OCI-LY3 (cell line): ENCODE data around the gene IL16.

ENCODE experiments used
- H2AFZ ChIP-seq: fragments of 200-600, 300-600 bp; shearing (Covaris generic); 2 replicates; pipeline ENCODE4 v1.6.0; 2014; ENCODE audit warnings: antibody characterized with exemption, low read depth, low read length
- H3K27ac ChIP-seq: fragments of 200-600, 300-600 bp; sonication (generic); 2 replicates; pipeline ENCODE4 v1.5.1; 2014; ENCODE audit warnings: mild to moderate bottlenecking, low read length, moderate library complexity, mixed read lengths
- H3K27me3 ChIP-seq: fragments of 200-600, 300-600 bp; sonication (generic); 2 replicates; pipeline ENCODE4 v1.6.1; 2014; ENCODE audit warnings: low read depth, low read length, mixed read lengths
- H3K36me3 ChIP-seq: fragments of 200-600, 300-600 bp; sonication (generic); replicated peaks from 2 replicates; pipeline ENCODE3; 2014; ENCODE audit warnings: low read depth, low read length, mixed read lengths
- H3K4me1 ChIP-seq: fragments of 300-600, 200-600 bp; sonication (generic); 2 replicates; pipeline ENCODE4 v1.6.1; 2014; ENCODE audit warnings: low read length, mixed read lengths
- H3K4me2 ChIP-seq: fragments of 200-600, 300-600 bp; sonication (generic); 2 replicates; pipeline ENCODE4 v1.6.1; 2014; ENCODE audit warnings: low read length, mixed read lengths
- H3K4me3 ChIP-seq: fragments of 300-600, 200-600 bp; sonication (generic); 2 replicates; pipeline ENCODE4 v1.5.1; 2014; ENCODE audit warnings: antibody characterized with exemption, mild to moderate bottlenecking, low read length, moderate library complexity
- H3K79me2 ChIP-seq: fragments of 300-600, 200-600 bp; shearing (Covaris generic); 2 replicates; pipeline ENCODE4 v1.6.1; 2014; ENCODE audit warnings: mild to moderate bottlenecking, low read length, mixed read lengths
- H3K9ac ChIP-seq: fragments of 300-600, 200-600 bp; shearing (Covaris generic); 2 replicates; pipeline ENCODE4 v1.6.0; 2014; ENCODE audit warnings: mild to moderate bottlenecking, low read length, moderate library complexity
- H3K9me3 ChIP-seq: fragments of 200-600, 300-600 bp; shearing (Covaris generic); 2 replicates; pipeline ENCODE4 v1.6.1; 2014; ENCODE audit warnings: low read length, mixed read lengths; ENCODE audit not compliant: insufficient read depth
- H4K20me1 ChIP-seq: fragments of 200-600, 300-600 bp; sonication (generic); 2 replicates; pipeline ENCODE4 v1.6.1; 2016; ENCODE audit warnings: low read length, mixed read lengths; ENCODE audit not compliant: insufficient read depth
- EZH2phosphoT487 ChIP-seq: fragments of 200-600 bp; shearing (Covaris generic); IDR thresholded peaks from 2 replicates; pipeline ENCODE4 v1.6.1; 2018; ENCODE audit warnings: antibody characterized with exemption, mixed run types, low read depth
- TF ChIP-seq, protein P1 (sequence below): fragments of 200-600, 300-600 bp; sonication (generic); IDR thresholded peaks from 2 replicates; pipeline ENCODE4 v1.5.1; 2014; ENCODE audit warnings: antibody characterized with exemption, low read length, low read depth

IL16 gene

DNA sequence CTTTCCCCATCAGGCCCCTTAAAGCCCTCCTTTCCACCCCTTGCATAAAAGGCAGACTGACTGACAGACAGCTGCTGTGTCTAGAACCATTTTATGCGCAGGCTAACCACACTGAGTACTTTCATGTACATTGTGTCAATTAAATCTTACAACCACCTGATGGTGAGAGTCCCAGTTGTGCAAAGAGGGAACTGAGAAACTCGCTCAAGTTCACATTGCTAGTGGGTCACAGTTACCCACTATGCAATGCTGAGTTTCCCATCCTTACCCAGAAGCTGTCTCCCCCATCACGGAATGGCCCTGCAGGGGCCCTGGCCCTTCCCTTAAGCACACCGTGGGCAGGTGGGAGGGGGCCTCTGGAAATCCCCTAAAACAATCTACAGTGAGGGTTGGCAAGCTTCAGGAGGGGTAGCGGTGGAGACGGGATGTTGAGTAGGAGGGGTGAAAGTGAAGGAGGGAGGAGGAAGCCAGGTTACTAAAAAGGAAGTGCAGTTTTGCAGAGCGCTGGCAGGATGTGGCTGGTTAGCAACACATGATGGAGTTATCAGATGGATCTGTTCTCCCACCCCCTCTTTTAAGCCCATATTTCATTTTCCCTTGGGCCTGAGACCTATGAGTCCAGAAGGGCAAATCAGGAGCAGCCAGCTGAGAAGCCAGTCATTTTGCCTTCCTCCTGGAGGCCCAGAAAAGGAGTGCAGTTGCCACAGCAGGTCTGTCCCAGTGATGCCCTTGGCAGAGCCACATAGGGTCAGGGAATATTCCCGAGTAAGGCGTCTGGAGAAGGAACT, 97.2 kb downstream of the IL16 start:
- H3K27me3 ChIP-seq, result no peaks in the 10 kb centered on the region
- peaks cover 74% of the 10 kb centered on the region for H3K4me1 ChIP-seq
- peaks cover 68% of the 10 kb centered on the region for H3K79me2 ChIP-seq
- H2AFZ ChIP-seq, result no peak overlapping the region
- peak overlapping the region; percentile 91 for H3K4me3 ChIP-seq
- TF ChIP-seq, protein P1, sequence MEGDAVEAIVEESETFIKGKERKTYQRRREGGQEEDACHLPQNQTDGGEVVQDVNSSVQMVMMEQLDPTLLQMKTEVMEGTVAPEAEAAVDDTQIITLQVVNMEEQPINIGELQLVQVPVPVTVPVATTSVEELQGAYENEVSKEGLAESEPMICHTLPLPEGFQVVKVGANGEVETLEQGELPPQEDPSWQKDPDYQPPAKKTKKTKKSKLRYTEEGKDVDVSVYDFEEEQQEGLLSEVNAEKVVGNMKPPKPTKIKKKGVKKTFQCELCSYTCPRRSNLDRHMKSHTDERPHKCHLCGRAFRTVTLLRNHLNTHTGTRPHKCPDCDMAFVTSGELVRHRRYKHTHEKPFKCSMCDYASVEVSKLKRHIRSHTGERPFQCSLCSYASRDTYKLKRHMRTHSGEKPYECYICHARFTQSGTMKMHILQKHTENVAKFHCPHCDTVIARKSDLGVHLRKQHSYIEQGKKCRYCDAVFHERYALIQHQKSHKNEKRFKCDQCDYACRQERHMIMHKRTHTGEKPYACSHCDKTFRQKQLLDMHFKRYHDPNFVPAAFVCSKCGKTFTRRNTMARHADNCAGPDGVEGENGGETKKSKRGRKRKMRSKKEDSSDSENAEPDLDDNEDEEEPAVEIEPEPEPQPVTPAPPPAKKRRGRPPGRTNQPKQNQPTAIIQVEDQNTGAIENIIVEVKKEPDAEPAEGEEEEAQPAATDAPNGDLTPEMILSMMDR, result no peak
- no peak for TF ChIP-seq EZH2phosphoT487
- no peaks in the 10 kb centered on the region for H3K9me3 ChIP-seq
- H4K20me1 ChIP-seq, result no peaks in the 10 kb centered on the region
- H3K27ac ChIP-seq, result peak overlapping the region; percentile 98
- peak overlapping the region; percentile 100 for H3K4me2 ChIP-seq
- peak overlapping the region; percentile 100 for H3K9ac ChIP-seq
- H3K36me3 ChIP-seq, result peaks cover 21% of the 10 kb centered on the region

- Histone ChIP-seq H4K20me1 (no peaks in the 10 kb centered on the region), H3K9me3 (no peaks in the 10 kb centered on the region), H3K4me2 (peak overlapping the region; percentile 83), H3K4me1 (peaks cover 80% of the 10 kb centered on the region), H3K27me3 (no peaks in the 10 kb centered on the region), H2AFZ (no peak overlapping the region), H3K4me3 (peak overlapping the region; percentile 86), H3K9ac (peak overlapping the region; percentile 100), H3K36me3 (peaks cover 26% of the 10 kb centered on the region), H3K27ac (peak overlapping the region; percentile 98), H3K79me2 (peaks cover 74% of the 10 kb centered on the region)
- TF ChIP-seq EZH2phosphoT487, result no peak
- TF ChIP-seq, protein P1, result peak; percentile 49
Measured at GRCh38 chr15:81294516-81294880, 97.8 kb downstream of the IL16 start.

DNA sequence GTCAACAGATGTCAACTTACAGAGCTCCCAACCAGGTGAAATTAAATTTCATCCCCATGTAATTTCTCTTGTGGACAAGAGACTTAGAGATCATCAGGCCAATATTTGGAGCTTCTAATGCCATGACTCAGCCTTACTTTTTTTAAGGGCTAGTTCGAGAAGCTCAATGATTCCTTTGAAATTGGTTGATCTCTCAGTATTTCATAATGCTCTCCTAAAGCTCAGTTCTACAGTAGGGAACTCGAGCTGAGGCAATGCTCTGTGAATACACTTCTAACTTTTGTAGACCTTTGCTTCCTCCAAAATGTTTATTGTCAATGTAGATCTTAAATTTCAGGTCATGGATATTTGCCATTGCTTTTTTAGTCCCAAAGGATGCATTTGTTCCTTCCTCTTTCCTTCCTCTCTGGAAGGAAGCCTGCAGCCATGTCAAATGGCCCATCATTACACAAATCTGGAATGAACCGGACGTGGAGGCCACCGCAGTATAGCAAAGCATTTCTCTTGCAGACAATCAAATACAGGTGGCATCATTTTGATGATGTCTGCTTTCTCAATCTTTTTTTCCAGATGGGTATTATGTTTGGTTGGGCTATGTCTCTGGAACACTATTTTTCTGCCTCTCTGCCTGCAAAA, 98.9 kb downstream of the IL16 start:
- Histone ChIP-seq H3K4me2 (peak overlapping the region; percentile 83), H4K20me1 (no peaks in the 10 kb centered on the region), H3K27ac (peak overlapping the region; percentile 98), H3K79me2 (peaks cover 85% of the 10 kb centered on the region), H2AFZ (no peak overlapping the region), H3K27me3 (no peaks in the 10 kb centered on the region), H3K9me3 (no peaks in the 10 kb centered on the region), H3K4me1 (peaks cover 88% of the 10 kb centered on the region), H3K36me3 (peaks cover 36% of the 10 kb centered on the region), H3K9ac (peak overlapping the region; percentile 100), H3K4me3 (peak overlapping the region; percentile 86)
- TF ChIP-seq, protein P1, result no peak
- TF ChIP-seq EZH2phosphoT487, result no peak

GRCh38 chr15:81296186-81296585, 99.5 kb downstream of the IL16 start:
- Histone ChIP-seq H3K4me3 (peak overlapping the region; percentile 86), H3K9ac (peak overlapping the region; percentile 100), H3K4me1 (peaks cover 90% of the 10 kb centered on the region), H3K4me2 (peak overlapping the region; percentile 83), H3K27me3 (no peaks in the 10 kb centered on the region), H2AFZ (no peak overlapping the region), H3K9me3 (no peaks in the 10 kb centered on the region), H3K36me3 (peaks cover 42% of the 10 kb centered on the region), H3K79me2 (peaks cover 90% of the 10 kb centered on the region), H4K20me1 (no peaks in the 10 kb centered on the region), H3K27ac (peak overlapping the region; percentile 98)
- TF ChIP-seq, protein P1, result no peak; the same call in 1 of the 2 replicates
- TF ChIP-seq EZH2phosphoT487, result no peak
